H9 (cell line): ENCODE results near the gene ACAD9. TPM values are rescaled to one million over a fixed set of nuclear protein-coding genes. Genes with fewer than 3 reads are reported as not detected.

Source experiments
- DNase-seq: peaks from one replicate; pipeline ENCODE4 v3.0.0-alpha.2; 2017
- H2AFZ ChIP-seq: one replicate; pipeline ENCODE4 v1.6.1; 2013; ENCODE audit warnings: mild to moderate bottlenecking, low read length, control low read depth, moderate library complexity
- H2AK5ac ChIP-seq: 2 replicates; pipeline ENCODE4 v1.6.1; 2013; ENCODE audit warnings: low read length, control low read depth, mixed read lengths; ENCODE audit not compliant: insufficient read length
- H2BK120ac ChIP-seq: one replicate; pipeline ENCODE4 v1.6.1; 2013; ENCODE audit warnings: low read depth, mild to moderate bottlenecking, low read length, control low read depth, inconsistent platforms; ENCODE audit not compliant: poor library complexity, severe bottlenecking
- H2BK12ac ChIP-seq: 2 replicates; pipeline ENCODE4 v1.6.1; 2013; ENCODE audit warnings: low read length, control low read depth, mixed read lengths, low read depth; ENCODE audit not compliant: insufficient read length
- H2BK15ac ChIP-seq: 2 replicates; pipeline ENCODE4 v1.6.1; 2013; ENCODE audit warnings: low read depth, low read length, control low read depth
- H2BK20ac ChIP-seq: one replicate; pipeline ENCODE4 v1.6.1; 2013; ENCODE audit warnings: low read depth, mild to moderate bottlenecking, low read length, control low read depth, inconsistent platforms; ENCODE audit not compliant: poor library complexity, severe bottlenecking
- H2BK5ac ChIP-seq: 2 replicates; pipeline ENCODE4 v1.6.1; 2013; ENCODE audit warnings: low read length, control low read depth, mixed read lengths; ENCODE audit not compliant: insufficient read length
- H3K14ac ChIP-seq: 2 replicates; pipeline ENCODE4 v1.6.1; 2013; ENCODE audit warnings: low read length, control low read depth; ENCODE audit not compliant: insufficient read depth
- H3K18ac ChIP-seq: 2 replicates; pipeline ENCODE4 v1.6.1; 2013; ENCODE audit warnings: low read depth, mild to moderate bottlenecking, mixed read lengths, low read length, control low read depth; ENCODE audit not compliant: insufficient read length
- H3K23ac ChIP-seq: 2 replicates; pipeline ENCODE4 v1.6.1; 2013; ENCODE audit warnings: low read length, control low read depth, mixed read lengths, low read depth; ENCODE audit not compliant: insufficient read length
- H3K23me2 ChIP-seq: 2 replicates; pipeline ENCODE4 v1.6.1; 2013; ENCODE audit warnings: low read depth, mild to moderate bottlenecking, mixed read lengths, low read length, control low read depth; ENCODE audit not compliant: insufficient read length, poor library complexity, severe bottlenecking
- H3K27ac ChIP-seq: 2 replicates; pipeline ENCODE4 v1.5.1; 2013; ENCODE audit warnings: low read length, control low read depth, mixed read lengths, low read depth; ENCODE audit not compliant: insufficient read length
- H3K27me3 ChIP-seq: 2 replicates; pipeline ENCODE4 v1.6.1; 2013; ENCODE audit warnings: low read length, control low read depth, inconsistent platforms; ENCODE audit not compliant: insufficient read depth
- H3K4ac ChIP-seq: 2 replicates; pipeline ENCODE4 v1.6.1; 2013; ENCODE audit warnings: low read depth, mild to moderate bottlenecking, control low read depth, inconsistent platforms, low read length, moderate library complexity
- H3K4me1 ChIP-seq: 2 replicates; pipeline ENCODE4 v1.6.1; 2013; ENCODE audit warnings: low read length, control low read depth, inconsistent platforms; ENCODE audit not compliant: insufficient read depth
- H3K4me2 ChIP-seq: 2 replicates; pipeline ENCODE4 v1.6.1; 2013; ENCODE audit warnings: low read length, control low read depth, mixed read lengths; ENCODE audit not compliant: insufficient read length, insufficient read depth
- H3K56ac ChIP-seq: 2 replicates; pipeline ENCODE4 v1.6.1; 2013; ENCODE audit warnings: low read depth, mild to moderate bottlenecking, mixed read lengths, low read length, control low read depth; ENCODE audit not compliant: insufficient read length
- H3K79me1 ChIP-seq: 2 replicates; pipeline ENCODE4 v1.6.1; 2013; ENCODE audit warnings: low read depth, mild to moderate bottlenecking, moderate library complexity, low read length, control low read depth, inconsistent platforms; ENCODE audit not compliant: insufficient read depth, poor library complexity, severe bottlenecking
- H3K79me2 ChIP-seq: 2 replicates; pipeline ENCODE4 v1.6.1; 2013; ENCODE audit warnings: low read length, control low read depth, inconsistent platforms; ENCODE audit not compliant: insufficient read depth
- H3K9ac ChIP-seq: 2 replicates; pipeline ENCODE4 v1.6.1; 2013; ENCODE audit warnings: low read length, control low read depth, mixed read lengths; ENCODE audit not compliant: insufficient read length; ENCODE audit errors: extremely low read depth
- H3K9me3 ChIP-seq: one replicate; pipeline ENCODE4 v1.6.1; 2013; ENCODE audit warnings: low read depth, low read length, inconsistent platforms; ENCODE audit not compliant: control insufficient read depth
- H3T11ph ChIP-seq: one replicate; pipeline ENCODE4 v1.6.1; 2013; ENCODE audit warnings: mild to moderate bottlenecking, low read length, control low read depth, inconsistent platforms
- H4K20me1 ChIP-seq: one replicate; pipeline ENCODE4 v1.6.1; 2013; ENCODE audit not compliant: control insufficient read depth, insufficient read length, insufficient read depth
- H4K5ac ChIP-seq: 2 replicates; pipeline ENCODE4 v1.6.1; 2013; ENCODE audit warnings: low read depth, mild to moderate bottlenecking, mixed read lengths, low read length, control low read depth; ENCODE audit not compliant: insufficient read length
- H4K8ac ChIP-seq: replicated peaks from 2 replicates; pipeline ENCODE4 v1.6.1; 2013; ENCODE audit warnings: low read length, control low read depth, mixed read lengths, low read depth; ENCODE audit not compliant: insufficient read length
- H4K91ac ChIP-seq: 2 replicates; pipeline ENCODE4 v1.6.1; 2013; ENCODE audit warnings: low read depth, mild to moderate bottlenecking, moderate library complexity, mixed read lengths, low read length, control low read depth; ENCODE audit not compliant: insufficient read length
- H3K27ac Mint-ChIP-seq, 3 experiments: 2 replicates in 2 of 3; 3 replicates in 1 of 3; pipeline ENCODE4 v1.8.0; 2020 to 2021; ENCODE audit warnings: mixed read lengths in 3 of 3, mild to moderate bottlenecking in 1 of 3, moderate library complexity in 1 of 3
- H3K27me3 Mint-ChIP-seq: 2 replicates; pipeline ENCODE4 v1.8.0; 2021; ENCODE audit warnings: low read depth, mild to moderate bottlenecking, moderate library complexity, mixed read lengths
- H3K36me3 Mint-ChIP-seq, 3 experiments: 2 replicates in 2 of 3; 3 replicates in 1 of 3; pipeline ENCODE4 v1.8.0; 2020 to 2021; ENCODE audit warnings: low read depth in 3 of 3, mixed read lengths in 3 of 3; ENCODE audit not compliant: insufficient read depth in 1 of 3
- H3K4me1 Mint-ChIP-seq, 2 experiments: 2 replicates each; pipeline ENCODE4 v1.8.0; 2020; ENCODE audit warnings: mixed read lengths in 2 of 2
- H3K4me3 Mint-ChIP-seq, 2 experiments: 2 replicates in 1 of 2; 3 replicates in 1 of 2; pipeline ENCODE4 v1.8.0; 2020 to 2021; ENCODE audit warnings: mild to moderate bottlenecking in 2 of 2, mixed read lengths in 2 of 2, moderate library complexity in 1 of 2
- H3K9me3 Mint-ChIP-seq, 2 experiments: 2 replicates in 1 of 2; 3 replicates in 1 of 2; pipeline ENCODE4 v1.8.0; 2020; ENCODE audit warnings: mild to moderate bottlenecking in 2 of 2, mixed read lengths in 2 of 2, moderate library complexity in 1 of 2
- WGBS: extraction: QIAGEN DNeasy Blood & Tissue Kit; methylation state at CpG from one replicate; pipeline ENCODE4 v1.1.7; 2013; ENCODE audit warnings: missing lambda C conversion rate, low lambda C conversion rate, mixed read lengths; ENCODE audit not compliant: insufficient read length; ENCODE audit errors: extremely low coverage; 5-methylcytosine and 5-hydroxymethylcytosine counted together
- total RNA-seq: library from RNA; stranded (reverse); gene quantifications from 2 replicates; pipeline ENCODE4 v1.2.1, GENCODE V29; 2021
- TF ChIP-seq, protein P1 (sequence below): fragments of 200-600 bp; sonication (generic); conservative IDR thresholded peaks from 3 replicates; pipeline ENCODE4 v1.8.0; 2021; ENCODE audit warnings: antibody characterized with exemption, mild to moderate bottlenecking

The ACAD9 gene
- total RNA-seq, 1 experiment from 2014 or later = 43.1 TPM

DNA sequence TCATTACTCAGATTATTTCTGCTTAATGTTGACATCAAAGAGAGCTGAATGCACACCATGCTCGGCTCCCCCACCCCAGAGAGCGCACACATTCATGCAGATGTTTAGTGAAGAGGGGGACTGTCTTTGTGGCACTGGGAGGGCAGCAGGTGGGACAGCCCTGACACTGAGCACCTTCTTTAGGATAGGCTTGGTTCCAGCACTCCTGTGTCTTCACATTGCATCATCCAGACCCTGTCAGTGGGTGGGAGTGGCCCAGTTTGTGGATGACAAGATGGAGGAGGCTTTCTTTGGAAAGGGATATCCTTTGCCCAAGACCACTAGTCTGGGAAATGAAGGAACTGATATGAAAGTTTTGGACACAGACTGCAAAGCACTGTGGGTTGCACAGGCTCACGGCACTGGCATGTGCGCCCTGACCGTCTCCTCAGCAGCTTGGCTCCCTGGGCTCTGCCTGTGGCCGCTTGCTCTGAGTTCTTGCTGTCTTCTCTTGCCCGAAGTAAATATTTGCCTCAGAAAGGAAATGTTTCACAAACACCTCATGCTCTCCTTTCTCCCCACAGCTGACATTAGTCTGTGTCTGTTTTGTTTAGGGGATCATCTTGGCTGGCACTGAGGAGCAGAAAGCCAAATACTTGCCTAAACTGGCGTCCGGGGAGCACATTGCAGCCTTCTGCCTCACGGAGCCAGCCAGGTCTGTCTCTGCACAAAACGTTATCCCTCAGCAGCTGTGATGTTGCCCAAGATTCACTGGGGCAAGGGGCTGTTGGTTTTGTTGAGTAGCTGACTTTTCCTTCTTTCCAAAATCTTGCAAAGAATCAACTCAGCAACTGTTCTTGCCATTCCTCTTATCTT lies 16.6 kb downstream of the ACAD9 start:
- no peak overlapping the region for H3K23ac ChIP-seq
- H3K56ac ChIP-seq = no peak overlapping the region
- no peaks in the 10 kb centered on the region for H3K79me1 ChIP-seq
- no peaks in the 10 kb centered on the region for H4K20me1 ChIP-seq
- no peaks in the 10 kb centered on the region for H3K27me3 Mint-ChIP-seq
- no peak for DNase-seq
- no peak overlapping the region for H2BK20ac ChIP-seq
- TF ChIP-seq, protein P1, sequence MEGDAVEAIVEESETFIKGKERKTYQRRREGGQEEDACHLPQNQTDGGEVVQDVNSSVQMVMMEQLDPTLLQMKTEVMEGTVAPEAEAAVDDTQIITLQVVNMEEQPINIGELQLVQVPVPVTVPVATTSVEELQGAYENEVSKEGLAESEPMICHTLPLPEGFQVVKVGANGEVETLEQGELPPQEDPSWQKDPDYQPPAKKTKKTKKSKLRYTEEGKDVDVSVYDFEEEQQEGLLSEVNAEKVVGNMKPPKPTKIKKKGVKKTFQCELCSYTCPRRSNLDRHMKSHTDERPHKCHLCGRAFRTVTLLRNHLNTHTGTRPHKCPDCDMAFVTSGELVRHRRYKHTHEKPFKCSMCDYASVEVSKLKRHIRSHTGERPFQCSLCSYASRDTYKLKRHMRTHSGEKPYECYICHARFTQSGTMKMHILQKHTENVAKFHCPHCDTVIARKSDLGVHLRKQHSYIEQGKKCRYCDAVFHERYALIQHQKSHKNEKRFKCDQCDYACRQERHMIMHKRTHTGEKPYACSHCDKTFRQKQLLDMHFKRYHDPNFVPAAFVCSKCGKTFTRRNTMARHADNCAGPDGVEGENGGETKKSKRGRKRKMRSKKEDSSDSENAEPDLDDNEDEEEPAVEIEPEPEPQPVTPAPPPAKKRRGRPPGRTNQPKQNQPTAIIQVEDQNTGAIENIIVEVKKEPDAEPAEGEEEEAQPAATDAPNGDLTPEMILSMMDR = no peak
- H3K4me2 ChIP-seq = no peak overlapping the region
- H3K9ac ChIP-seq = no peak overlapping the region
- H3K27ac ChIP-seq = no peak overlapping the region
- peak overlapping the region; percentile 36 to 86 (median 75); a peak in 3 of 7 replicates for H3K27ac Mint-ChIP-seq
- no peak overlapping the region for H4K8ac ChIP-seq
- H3K9me3 Mint-ChIP-seq = no peaks in the 10 kb centered on the region; a peak in 2 of 5 replicates
- H3K4me1 ChIP-seq = no peaks in the 10 kb centered on the region
- H3K18ac ChIP-seq = no peak overlapping the region
- no peak overlapping the region for H4K5ac ChIP-seq
- WGBS = no CpG with 5 or more reads among the region's 11 CpGs
- no peak overlapping the region for H2BK15ac ChIP-seq
- H3K23me2 ChIP-seq = no peaks in the 10 kb centered on the region
- H2BK12ac ChIP-seq = no peak overlapping the region
- H2BK5ac ChIP-seq = no peak overlapping the region
- no peak overlapping the region for H2BK120ac ChIP-seq
- H2AFZ ChIP-seq = no peak overlapping the region
- H3T11ph ChIP-seq = no peak overlapping the region
- peaks cover 3% of the 10 kb centered on the region; the same call in 1 of the 2 replicates for H3K79me2 ChIP-seq
- H4K91ac ChIP-seq = no peak overlapping the region
- H3K14ac ChIP-seq = no peak overlapping the region
- H3K4me3 Mint-ChIP-seq = no peak overlapping the region
- H2AK5ac ChIP-seq = no peak overlapping the region
- no peaks in the 10 kb centered on the region for H3K27me3 ChIP-seq
- H3K36me3 Mint-ChIP-seq = peaks cover 28 to 73% (median 68%) of the 10 kb centered on the region in 3 experiments
- H3K4ac ChIP-seq = no peak overlapping the region
- H3K9me3 ChIP-seq = no peaks in the 10 kb centered on the region
- H3K4me1 Mint-ChIP-seq = no peaks in the 10 kb centered on the region
